ENCODE data around the gene RAB5IF. TPM values are rescaled to one million over a fixed set of nuclear protein-coding genes. Genes with fewer than 3 reads are reported as not detected.

Gene RAB5IF
- polyA plus RNA-seq = 75.4 and 83.4 TPM in 2 replicates

GRCh38 chr20:36605399-36606157, at the start of gene RAB5IF:
RAB5IF (plus strand) TSS chr20:36605779; CDS start chr20:36605952, 173 bp downstream.

GRCh38 chr20:36573103-36573797, 32.3 kb upstream of the RAB5IF start, which contains the start of gene TGIF2:
TGIF2 (plus strand) TSS chr20:36573597; CDS start chr20:36578775, 5,178 bp downstream.

GRCh38 chr20:36645998-36646397, 40.4 kb downstream of the RAB5IF start, which contains the start of gene SLA2:
SLA2 (minus strand) TSS chr20:36646196; CDS start chr20:36641335, 4,861 bp downstream.

Other genes starting within 250 kb of the RAB5IF start
- gene MYL9, start 64.3 kb upstream of the RAB5IF start, polyA plus RNA-seq = not detected in 2 replicates
- gene TGIF2, start 32.2 kb upstream of the RAB5IF start, polyA plus RNA-seq = 0.73 TPM in 1 of 2 replicates, not detected in the other
- not detected in 2 replicates for gene SLA2, start 40.4 kb downstream of the RAB5IF start, polyA plus RNA-seq
- 47.9 and 65.9 TPM in 2 replicates for gene NDRG3, start 140.3 kb downstream of the RAB5IF start, polyA plus RNA-seq
- gene DSN1, start 168.0 kb downstream of the RAB5IF start, polyA plus RNA-seq = 4.5 and 7.7 TPM in 2 replicates

All from Purkinje cell (primary cell).